ENCODE measurements around the gene SLC16A10.

- TF ChIP-seq CTCF (IDR thresholded peaks at IDR 0.05): no peak
- no peak for TF ChIP-seq POLR2A (IDR thresholded peaks at IDR 0.05)
Measured at GRCh38 chr6:111242452-111242851, 155.1 kb downstream of the SLC16A10 start.

Measured in lower leg skin (tissue), 3 donors.